Measurements from ENCODE around the gene LYZL4. TPM values are rescaled to one million over a fixed set of nuclear protein-coding genes. Genes with fewer than 3 reads are reported as not detected.

LYZL4 gene
- total RNA-seq, 4 donors from 2014 or later: not detected

DNA sequence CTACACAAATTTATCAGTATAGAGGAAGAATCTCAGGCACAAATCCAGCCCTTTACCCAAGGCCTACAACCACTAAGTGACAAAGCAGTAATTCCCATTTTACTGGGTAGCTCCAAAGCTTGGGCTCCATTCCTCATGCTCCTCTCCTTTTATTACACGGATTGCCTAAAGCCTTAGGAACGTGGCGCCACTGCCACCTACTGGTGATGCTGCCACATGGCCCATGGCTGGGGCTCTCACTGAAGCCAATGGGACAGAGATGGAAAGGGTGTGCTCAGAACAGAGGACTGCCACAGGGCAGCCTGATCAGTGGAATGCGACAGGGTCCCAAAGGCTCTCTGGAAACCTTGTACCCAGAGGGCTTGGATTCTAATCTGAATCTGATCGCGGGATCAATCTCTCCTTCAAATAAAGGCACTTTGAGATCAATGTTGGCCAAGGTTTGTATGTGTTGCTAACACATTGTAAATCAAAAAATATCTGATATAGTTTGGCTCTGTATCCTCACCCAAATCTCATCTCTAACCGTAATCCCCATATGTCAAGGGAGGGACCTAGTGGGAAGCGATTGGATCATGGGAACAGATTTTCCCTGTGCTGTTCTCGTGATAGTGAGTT is 33.5 kb upstream of the LYZL4 start:
- Histone ChIP-seq H3K4me1 (peaks cover 3 to 5% of the 10 kb centered on the region in 2 donors), H3K27ac (no peak overlapping the region), H3K4me3 (no peak overlapping the region), H3K27me3 (no peaks in the 10 kb centered on the region), H3K36me3 (no peaks in the 10 kb centered on the region), H3K9me3 (no peaks in the 10 kb centered on the region)
- ATAC-seq (peak; percentile 82 to 96), DNase-seq (peak; percentile 56 to 58)
- in situ Hi-C loops (cut with MboI; ENCODE audit: low sequenced_read_pairs in 4 of 4): loop anchor here (5.0 to 25.0 kb wide), 7 partner anchors 189 to 557 kb away; no protein-coding TSS in a partner anchor
- TF ChIP-seq POLR2A (IDR thresholded peaks at IDR 0.05): no peak
- TF ChIP-seq, protein P1, sequence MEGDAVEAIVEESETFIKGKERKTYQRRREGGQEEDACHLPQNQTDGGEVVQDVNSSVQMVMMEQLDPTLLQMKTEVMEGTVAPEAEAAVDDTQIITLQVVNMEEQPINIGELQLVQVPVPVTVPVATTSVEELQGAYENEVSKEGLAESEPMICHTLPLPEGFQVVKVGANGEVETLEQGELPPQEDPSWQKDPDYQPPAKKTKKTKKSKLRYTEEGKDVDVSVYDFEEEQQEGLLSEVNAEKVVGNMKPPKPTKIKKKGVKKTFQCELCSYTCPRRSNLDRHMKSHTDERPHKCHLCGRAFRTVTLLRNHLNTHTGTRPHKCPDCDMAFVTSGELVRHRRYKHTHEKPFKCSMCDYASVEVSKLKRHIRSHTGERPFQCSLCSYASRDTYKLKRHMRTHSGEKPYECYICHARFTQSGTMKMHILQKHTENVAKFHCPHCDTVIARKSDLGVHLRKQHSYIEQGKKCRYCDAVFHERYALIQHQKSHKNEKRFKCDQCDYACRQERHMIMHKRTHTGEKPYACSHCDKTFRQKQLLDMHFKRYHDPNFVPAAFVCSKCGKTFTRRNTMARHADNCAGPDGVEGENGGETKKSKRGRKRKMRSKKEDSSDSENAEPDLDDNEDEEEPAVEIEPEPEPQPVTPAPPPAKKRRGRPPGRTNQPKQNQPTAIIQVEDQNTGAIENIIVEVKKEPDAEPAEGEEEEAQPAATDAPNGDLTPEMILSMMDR (IDR thresholded peaks at IDR 0.05 in 4 of 5, conservative IDR thresholded peaks at IDR 0.05 in 1 of 5): peak; percentile 78 to 97 (median 87)
- intact Hi-C loops (cut with DNase I; ENCODE audit: low total_unique reads): loop anchor here (1.0 to 5.0 kb wide), 4 partner anchors 197 to 552 kb away; no protein-coding TSS in a partner anchor

GRCh38 chr3:42443292-42443691 is 32.9 kb upstream of the LYZL4 start:
- H3K9me3 ChIP-seq: no peaks in the 10 kb centered on the region
- H3K36me3 ChIP-seq: no peaks in the 10 kb centered on the region
- in situ Hi-C loops (cut with MboI; ENCODE audit: low sequenced_read_pairs in 4 of 4) (loop anchor here (5.0 to 25.0 kb wide), 7 partner anchors 188 to 556 kb away; no protein-coding TSS in a partner anchor), intact Hi-C loops (cut with DNase I; ENCODE audit: low total_unique reads) (loop anchor here (2.0 to 5.0 kb wide), 2 partner anchors 326 to 551 kb away; no protein-coding TSS in a partner anchor)
- ATAC-seq: no peak
- no peaks in the 10 kb centered on the region for H3K27me3 ChIP-seq
- TF ChIP-seq POLR2A (IDR thresholded peaks at IDR 0.05): no peak
- TF ChIP-seq, protein P1 (IDR thresholded peaks at IDR 0.05 in 4 of 5, conservative IDR thresholded peaks at IDR 0.05 in 1 of 5): no peak
- H3K4me1 ChIP-seq: peaks cover 3 to 5% of the 10 kb centered on the region in 2 donors
- no peak overlapping the region for H3K4me3 ChIP-seq
- no peak for DNase-seq
- H3K27ac ChIP-seq: no peak overlapping the region

DNA sequence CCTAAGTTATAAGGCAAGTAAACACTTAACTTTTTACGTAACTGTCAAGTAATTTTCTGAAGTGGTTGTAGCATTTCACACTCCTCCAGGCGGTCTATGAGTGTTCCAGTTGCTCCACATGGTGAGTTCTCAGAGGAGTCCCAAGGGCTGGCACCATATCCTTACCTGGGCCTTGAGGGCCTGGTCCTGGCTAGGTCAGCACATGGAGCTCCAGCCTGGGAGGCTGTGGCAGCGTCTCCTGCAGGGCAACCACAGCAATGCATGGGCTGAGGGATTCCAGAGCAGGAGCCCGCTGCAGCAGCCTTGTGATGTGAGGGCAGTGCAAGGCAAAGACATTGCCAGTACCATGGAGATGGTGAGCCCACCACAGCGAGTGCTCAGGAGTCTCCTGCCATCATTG is 32.2 kb upstream of the LYZL4 start:
- in situ Hi-C loops (cut with MboI; ENCODE audit: low sequenced_read_pairs in 4 of 4): loop anchor here (5.0 to 25.0 kb wide), 7 partner anchors 188 to 555 kb away; no protein-coding TSS in a partner anchor
- Histone ChIP-seq H3K9me3 (no peaks in the 10 kb centered on the region), H3K4me3 (no peak overlapping the region), H3K27me3 (no peaks in the 10 kb centered on the region), H3K4me1 (peaks cover 3 to 5% of the 10 kb centered on the region in 2 donors), H3K27ac (no peak overlapping the region), H3K36me3 (no peaks in the 10 kb centered on the region)
- intact Hi-C loops (cut with DNase I; ENCODE audit: low total_unique reads): loop anchor here (2.0 to 5.0 kb wide), 2 partner anchors 326 to 550 kb away; no protein-coding TSS in a partner anchor
- ATAC-seq (no peak), DNase-seq (no peak)
- TF ChIP-seq, protein P1 (IDR thresholded peaks at IDR 0.05 in 4 of 5, conservative IDR thresholded peaks at IDR 0.05 in 1 of 5): no peak
- no peak for TF ChIP-seq POLR2A (IDR thresholded peaks at IDR 0.05)

GRCh38 chr3:42441791-42442190 is 31.4 kb upstream of the LYZL4 start:
- H3K27ac ChIP-seq: no peak overlapping the region
- ATAC-seq: no peak
- H3K9me3 ChIP-seq: no peaks in the 10 kb centered on the region
- no peak overlapping the region for H3K4me3 ChIP-seq
- intact Hi-C loops (cut with DNase I; ENCODE audit: low total_unique reads): loop anchor here (2.0 to 5.0 kb wide), 2 partner anchors 325 to 549 kb away; no protein-coding TSS in a partner anchor
- H3K4me1 ChIP-seq: peaks cover 3 to 5% of the 10 kb centered on the region in 2 donors
- TF ChIP-seq, protein P1 (IDR thresholded peaks at IDR 0.05 in 4 of 5, conservative IDR thresholded peaks at IDR 0.05 in 1 of 5): no peak
- no peak for TF ChIP-seq POLR2A (IDR thresholded peaks at IDR 0.05)
- no peaks in the 10 kb centered on the region for H3K27me3 ChIP-seq
- in situ Hi-C loops (cut with MboI; ENCODE audit: low sequenced_read_pairs in 4 of 4): loop anchor here (5.0 to 25.0 kb wide), 7 partner anchors 187 to 554 kb away; no protein-coding TSS in a partner anchor
- H3K36me3 ChIP-seq: no peaks in the 10 kb centered on the region
- DNase-seq: no peak

Data from gastrocnemius medialis (tissue), 4 donors.